Stimulated activated CD8-positive, alpha-beta memory T cell treated with anti-CD3 and anti-CD28 coated beads, Interleukin-4, amount 100 ng/mL, for 4 hours (primary cell): ENCODE results near the gene TADA3.

ENCODE experiments used
- DNase-seq, 2 donors: peaks; one replicate each; pipeline ENCODE4 v3.0.0-alpha.2; 2020; ENCODE audit warnings: low read depth in 2 of 2, low spot score in 1 of 2

The TADA3 gene

GRCh38 chr3:9731206-9732079 lies 60.8 kb downstream of the TADA3 start, which contains the start of gene BRPF1:
Gene BRPF1, plus strand, starts transcription at chr3:9731735. Its CDS starts 2,406 bp downstream, at chr3:9734141.
- DNase-seq: peak; percentile 98 to 100

- no peak for DNase-seq
Measured at GRCh38 chr3:9730657-9731205, 61.5 kb downstream of the TADA3 start.
